Measurements from ENCODE around the gene GALNT18. TPM values are rescaled to one million over a fixed set of nuclear protein-coding genes. Genes with fewer than 3 reads are reported as not detected.

The GALNT18 gene
- polyA plus RNA-seq, 1 donor (not counting 4 experiments of a cell fraction or from before 2014, with no cell fraction given) = 27.2 TPM

DNA sequence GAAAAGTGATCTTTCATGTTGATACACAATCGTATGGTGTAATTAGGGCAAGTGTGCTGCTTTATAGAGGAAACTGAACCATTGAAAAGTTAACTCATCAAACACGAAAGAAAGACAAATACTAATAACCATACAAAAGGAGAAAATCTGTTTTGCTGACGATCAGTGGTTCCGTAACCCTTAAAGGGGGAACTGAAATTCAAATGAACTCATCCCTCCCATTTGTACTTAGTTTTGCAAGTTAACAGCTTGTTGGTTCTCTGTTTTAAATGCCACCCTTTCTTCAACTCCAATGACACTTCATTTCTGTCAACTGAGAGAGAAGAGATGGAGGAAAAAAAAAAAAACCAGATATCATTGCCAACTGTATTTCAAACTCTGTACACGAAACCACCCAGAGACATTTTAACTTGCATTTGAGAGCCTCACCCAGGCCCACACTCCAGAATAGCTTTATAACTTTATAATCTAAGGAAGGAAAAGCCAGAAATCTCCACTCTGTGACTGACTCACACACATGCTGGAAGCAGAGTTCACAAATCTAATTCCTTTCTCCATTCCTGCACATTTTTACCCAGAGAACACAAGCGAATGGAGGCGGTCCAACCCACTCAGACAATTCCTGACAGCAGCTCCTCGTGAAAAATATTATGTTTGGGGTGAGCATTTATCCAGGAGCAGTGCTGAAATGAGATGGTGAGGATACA is 251.4 kb downstream of the GALNT18 start:
- Histone ChIP-seq H3K4me2 (ENCODE audit: control insufficient read depth, extremely low read depth, insufficient read depth, low read depth, low read length) (no peak overlapping the region), H3K36me3 (ENCODE audit: control insufficient read depth in 2 of 2, extremely low read depth in 1 of 2, insufficient read depth in 2 of 2, low read length in 2 of 2) (peaks cover 12 to 13% of the 10 kb centered on the region in 2 experiments), H3K4me3 (ENCODE audit: control insufficient read depth in 2 of 3, extremely low read depth in 1 of 3, insufficient read depth in 2 of 3, low read depth in 1 of 3, low read length in 3 of 3) (no peak overlapping the region), H3K9me1 (ENCODE audit: control insufficient read depth, extremely low read depth, insufficient read depth, low read length) (no peaks in the 10 kb centered on the region), H3K27me3 (ENCODE audit: control insufficient read depth, extremely low read depth, insufficient read depth, low read length) (no peaks in the 10 kb centered on the region), H3K9ac (ENCODE audit: control insufficient read depth, extremely low read depth, insufficient read depth, low read length) (no peak overlapping the region), H3K79me2 (ENCODE audit: control insufficient read depth, insufficient read depth, low read length) (no peaks in the 10 kb centered on the region), H4K20me1 (ENCODE audit: control insufficient read depth, extremely low read depth, insufficient read depth, low read length) (no peaks in the 10 kb centered on the region), H2AFZ (ENCODE audit: control insufficient read depth, low read length) (no peak overlapping the region), H3K9me3 (ENCODE audit: control insufficient read depth, low read depth, low read length) (no peaks in the 10 kb centered on the region), H3K4me1 (ENCODE audit: control insufficient read depth, extremely low read depth, insufficient read depth, low read length) (no peaks in the 10 kb centered on the region), H3K27ac (ENCODE audit: control insufficient read depth, insufficient read depth, low read length) (no peak overlapping the region)
- TF ChIP-seq, protein P1, sequence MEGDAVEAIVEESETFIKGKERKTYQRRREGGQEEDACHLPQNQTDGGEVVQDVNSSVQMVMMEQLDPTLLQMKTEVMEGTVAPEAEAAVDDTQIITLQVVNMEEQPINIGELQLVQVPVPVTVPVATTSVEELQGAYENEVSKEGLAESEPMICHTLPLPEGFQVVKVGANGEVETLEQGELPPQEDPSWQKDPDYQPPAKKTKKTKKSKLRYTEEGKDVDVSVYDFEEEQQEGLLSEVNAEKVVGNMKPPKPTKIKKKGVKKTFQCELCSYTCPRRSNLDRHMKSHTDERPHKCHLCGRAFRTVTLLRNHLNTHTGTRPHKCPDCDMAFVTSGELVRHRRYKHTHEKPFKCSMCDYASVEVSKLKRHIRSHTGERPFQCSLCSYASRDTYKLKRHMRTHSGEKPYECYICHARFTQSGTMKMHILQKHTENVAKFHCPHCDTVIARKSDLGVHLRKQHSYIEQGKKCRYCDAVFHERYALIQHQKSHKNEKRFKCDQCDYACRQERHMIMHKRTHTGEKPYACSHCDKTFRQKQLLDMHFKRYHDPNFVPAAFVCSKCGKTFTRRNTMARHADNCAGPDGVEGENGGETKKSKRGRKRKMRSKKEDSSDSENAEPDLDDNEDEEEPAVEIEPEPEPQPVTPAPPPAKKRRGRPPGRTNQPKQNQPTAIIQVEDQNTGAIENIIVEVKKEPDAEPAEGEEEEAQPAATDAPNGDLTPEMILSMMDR (optimal IDR thresholded peaks at IDR 0.05 in 1 of 3, IDR thresholded peaks at IDR 0.05 in 1 of 3, conservative IDR thresholded peaks at IDR 0.05 in 1 of 3; ENCODE audit: extremely low read depth in 1 of 3, insufficient read depth in 2 of 3, low read length in 3 of 3) = no peak
- TF ChIP-seq EZH2 (IDR thresholded peaks at IDR 0.05; ENCODE audit: low read length) = no peak
- DNase-seq (ENCODE audit: low read depth, low spot score) = no peak
- dilution Hi-C loops (cut with MboI; ENCODE audit: extremely low pct_ligation_motif_present, low sequenced_read_pairs) = no loop called here
- no peak for FAIRE-seq

DNA sequence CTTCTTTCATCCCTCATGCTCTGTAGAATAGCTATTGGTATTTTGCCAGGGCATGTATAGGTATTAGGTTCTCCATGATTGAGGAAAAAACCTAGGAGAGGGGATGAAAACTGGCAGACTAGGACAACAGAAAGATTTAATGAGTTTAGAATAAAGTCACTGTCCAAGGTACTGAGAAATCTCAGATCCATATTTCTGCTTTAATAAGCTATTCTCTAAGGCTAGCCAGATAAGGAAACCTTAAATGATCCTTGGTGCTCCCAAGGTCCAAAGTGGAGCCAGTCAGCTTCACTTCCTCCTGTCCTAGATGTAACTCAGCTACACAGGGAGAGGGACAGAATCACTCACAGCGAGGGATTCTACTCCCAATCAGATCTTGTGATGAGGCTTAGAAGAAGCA is 255.0 kb downstream of the GALNT18 start:
- dilution Hi-C loops (cut with MboI; ENCODE audit: extremely low pct_ligation_motif_present, low sequenced_read_pairs) = no loop called here
- no peak overlapping the region for H3K4me2 ChIP-seq (ENCODE audit: control insufficient read depth, extremely low read depth, insufficient read depth, low read depth, low read length)
- H3K4me3 ChIP-seq (ENCODE audit: control insufficient read depth in 2 of 3, extremely low read depth in 1 of 3, insufficient read depth in 2 of 3, low read depth in 1 of 3, low read length in 3 of 3) = no peak overlapping the region
- H3K36me3 ChIP-seq (ENCODE audit: control insufficient read depth in 2 of 2, extremely low read depth in 1 of 2, insufficient read depth in 2 of 2, low read length in 2 of 2) = peaks cover 6 to 10% of the 10 kb centered on the region in 2 experiments
- H3K27me3 ChIP-seq (ENCODE audit: control insufficient read depth, extremely low read depth, insufficient read depth, low read length) = no peaks in the 10 kb centered on the region
- H3K9ac ChIP-seq (ENCODE audit: control insufficient read depth, extremely low read depth, insufficient read depth, low read length) = no peak overlapping the region
- H3K4me1 ChIP-seq (ENCODE audit: control insufficient read depth, extremely low read depth, insufficient read depth, low read length) = no peaks in the 10 kb centered on the region
- no peak overlapping the region for H2AFZ ChIP-seq (ENCODE audit: control insufficient read depth, low read length)
- H3K9me1 ChIP-seq (ENCODE audit: control insufficient read depth, extremely low read depth, insufficient read depth, low read length) = no peaks in the 10 kb centered on the region
- DNase-seq (ENCODE audit: low read depth, low spot score) = no peak
- H4K20me1 ChIP-seq (ENCODE audit: control insufficient read depth, extremely low read depth, insufficient read depth, low read length) = no peaks in the 10 kb centered on the region
- no peak for FAIRE-seq
- no peak overlapping the region for H3K27ac ChIP-seq (ENCODE audit: control insufficient read depth, insufficient read depth, low read length)
- H3K9me3 ChIP-seq (ENCODE audit: control insufficient read depth, low read depth, low read length) = no peaks in the 10 kb centered on the region
- no peaks in the 10 kb centered on the region for H3K79me2 ChIP-seq (ENCODE audit: control insufficient read depth, insufficient read depth, low read length)
- TF ChIP-seq, protein P1 (optimal IDR thresholded peaks at IDR 0.05 in 1 of 3, IDR thresholded peaks at IDR 0.05 in 1 of 3, conservative IDR thresholded peaks at IDR 0.05 in 1 of 3; ENCODE audit: extremely low read depth in 1 of 3, insufficient read depth in 2 of 3, low read length in 3 of 3) = no peak
- TF ChIP-seq EZH2 (IDR thresholded peaks at IDR 0.05; ENCODE audit: low read length) = no peak

Measured in keratinocyte (primary cell).